H1 (cell line): Measurements from ENCODE around the gene CTXN1. TPM values are rescaled to one million over a fixed set of nuclear protein-coding genes. Genes with fewer than 3 reads are reported as not detected.

ENCODE experiments used
- SIRT6 ChIP-seq: IDR thresholded peaks from one replicate; pipeline ENCODE4 v1.7.1; 2012; ENCODE audit warnings: low read length, inconsistent platforms
- polyA plus RNA-seq, 7 experiments: library from polyadenylated mRNA; depleted of rRNA in 3 of 7; stranded (reverse) in 5 of 7; unstranded in 2 of 7; fragments of >200 nt in 5 of 7; fragments of 200-250 nt in 2 of 7; gene quantifications; 1 replicate in 5 of 7; 2 replicates in 1 of 7; 4 replicates in 1 of 7; pipeline versions ENCODE4 v1.2.1 to v1.2.3, GENCODE V29; 2011 to 2013; ENCODE audit warnings: missing spikeins in 2 of 7, mixed read lengths in 2 of 7
- total RNA-seq: library from RNA; stranded (reverse); fragmentation: NEBNext Ultra II Directional; extraction: Animal tissue kit (Norgen Biotek cat#: 25700); gene quantifications from 2 replicates; pipeline ENCODE4 v1.2.1, GENCODE V29; 2021

Gene CTXN1
- total and polyA plus RNA-seq, 2 of the 8 experiments (the other 6 are each of a cell fraction or from before 2014, with no cell fraction given) = 16.4 to 58.0 TPM

- TF ChIP-seq SIRT6 = no peak
Measured at GRCh38 chr19:7907544-7907943, 18.4 kb downstream of the CTXN1 start (continued).
